ENCODE measurements around the gene PNISR.

GRCh38 chr6:99350573-99350972 lies 74.5 kb downstream of the PNISR start:
- TF ChIP-seq CTCF (IDR thresholded peaks at IDR 0.05 in 4 of 5, conservative IDR thresholded peaks at IDR 0.05 in 1 of 5) (no peak), POLR2A (IDR thresholded peaks at IDR 0.05) (no peak)

Measured in gastrocnemius medialis (tissue), 4 donors.